Eye (tissue), 1 donor: ENCODE measurements around the gene ERMAP.
A peak's percentile ranks its signal among the peaks of the same experiment; 100 is the strongest.
"Not testable (repeated sequence)": the region's sequence is repeated elsewhere in the genome, so short reads cannot be mapped to it uniquely, and the experiment has no call there.

Experiments used
- DNase-seq: peaks from one replicate; pipeline ENCODE4 v3.0.0-alpha.2; 2015

The ERMAP gene

DNA sequence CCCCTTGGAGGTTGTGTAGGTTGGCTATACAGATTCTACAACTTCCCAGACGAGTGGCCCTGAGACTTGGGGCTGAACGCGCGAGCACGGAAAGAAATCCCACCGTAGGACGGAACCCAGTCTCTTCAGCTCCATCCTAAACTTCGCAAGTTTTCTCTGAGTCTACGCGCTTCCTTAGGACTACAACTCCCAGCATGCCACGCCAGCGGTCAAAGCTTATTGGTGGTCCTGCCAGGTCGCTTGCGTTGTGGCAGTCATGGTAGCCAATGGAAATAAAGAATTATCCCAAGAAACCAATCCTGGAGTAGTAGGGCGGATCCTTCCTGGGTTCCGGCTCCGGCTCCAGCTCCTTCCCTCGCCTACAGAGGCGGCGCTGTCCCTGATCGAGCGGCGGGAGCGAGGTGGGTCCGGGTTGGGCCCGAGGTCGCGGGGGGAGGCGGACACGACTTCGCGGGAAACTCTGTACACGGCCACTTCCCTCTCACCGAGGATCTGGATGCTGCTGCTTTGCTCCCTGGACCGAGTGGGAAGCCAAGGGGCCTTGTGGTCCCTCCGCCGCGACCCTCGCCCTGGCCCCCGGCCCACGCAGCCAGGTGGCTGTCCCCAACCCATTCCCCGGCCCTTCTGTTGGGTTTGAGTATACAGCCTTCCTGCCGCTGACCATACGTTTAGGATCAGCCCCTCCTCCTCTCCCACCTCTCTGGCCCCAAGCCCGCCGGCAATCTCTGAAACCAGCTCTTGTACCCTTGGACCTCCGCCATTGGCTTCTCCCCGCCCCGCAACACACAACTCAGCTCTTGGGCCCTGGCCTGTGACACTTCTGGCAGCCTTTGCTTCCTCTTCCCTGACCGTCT lies 29.6 kb downstream of the ERMAP start, which contains the start of gene ZNF691:
Gene ZNF691, plus strand, starts transcription at position 357 of the 854 bp plus-strand sequence. CDS start 3,046 bp downstream, outside the sequence.
- peak; percentile 99 for DNase-seq

DNA sequence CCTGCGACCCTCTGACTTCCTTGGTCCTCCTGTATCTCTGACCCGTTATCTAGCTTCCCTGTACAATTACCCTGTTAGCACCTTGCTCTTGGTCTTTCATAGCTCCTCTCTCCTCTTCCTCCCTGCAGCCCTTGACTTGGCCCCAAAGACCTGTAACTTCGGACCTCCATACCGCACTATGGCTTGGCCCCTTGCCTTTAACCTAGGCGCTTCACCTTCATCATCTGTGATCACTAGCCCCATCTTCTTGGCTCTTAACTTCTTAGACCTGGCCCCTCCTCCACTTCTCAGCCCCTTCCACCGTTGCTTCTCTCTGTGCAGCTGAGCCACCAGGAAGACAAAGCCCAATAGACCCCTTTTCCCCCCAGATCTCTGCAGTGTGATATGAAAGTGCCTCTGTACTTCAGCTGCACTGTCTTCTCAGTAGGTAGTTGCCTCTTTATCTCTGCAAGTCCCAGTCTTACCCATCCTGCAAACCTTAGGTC lies 30.2 kb downstream of the ERMAP start:
- no peak for DNase-seq

DNA sequence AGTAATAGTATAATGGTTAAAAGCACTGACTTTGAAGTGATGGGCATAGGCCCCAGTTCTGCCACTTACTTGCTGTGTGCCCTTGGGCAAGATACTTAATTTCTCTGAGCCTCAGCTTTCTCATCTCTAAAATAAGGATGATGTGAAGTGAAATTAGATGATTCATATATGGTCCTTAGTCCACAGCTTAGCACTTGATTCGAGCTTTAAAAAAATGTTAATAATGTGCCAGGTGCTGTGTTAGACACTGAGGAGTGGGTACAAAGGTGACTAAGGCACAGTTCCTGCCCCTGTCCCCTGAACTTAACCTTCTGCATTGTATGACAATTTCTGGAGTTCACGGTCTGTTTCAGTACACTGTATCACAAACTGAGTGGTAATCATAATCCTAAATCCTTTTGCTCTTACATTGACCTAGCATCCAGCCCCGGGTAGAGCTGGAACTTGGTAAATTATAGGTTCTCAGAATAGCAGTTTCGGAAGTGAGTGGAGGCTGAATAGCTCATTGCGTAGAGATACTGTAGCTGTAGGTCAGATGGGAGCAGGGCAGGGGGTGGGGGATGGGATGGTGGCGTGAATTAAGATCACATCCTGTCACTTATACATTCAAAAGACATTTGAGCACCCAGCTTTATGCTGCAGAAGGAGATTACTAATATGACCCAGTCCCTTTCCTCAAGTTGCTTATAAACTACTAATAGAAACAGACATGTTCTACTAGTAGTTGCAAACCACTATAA lies 31.0 kb downstream of the ERMAP start:
- DNase-seq, result no peak

DNA sequence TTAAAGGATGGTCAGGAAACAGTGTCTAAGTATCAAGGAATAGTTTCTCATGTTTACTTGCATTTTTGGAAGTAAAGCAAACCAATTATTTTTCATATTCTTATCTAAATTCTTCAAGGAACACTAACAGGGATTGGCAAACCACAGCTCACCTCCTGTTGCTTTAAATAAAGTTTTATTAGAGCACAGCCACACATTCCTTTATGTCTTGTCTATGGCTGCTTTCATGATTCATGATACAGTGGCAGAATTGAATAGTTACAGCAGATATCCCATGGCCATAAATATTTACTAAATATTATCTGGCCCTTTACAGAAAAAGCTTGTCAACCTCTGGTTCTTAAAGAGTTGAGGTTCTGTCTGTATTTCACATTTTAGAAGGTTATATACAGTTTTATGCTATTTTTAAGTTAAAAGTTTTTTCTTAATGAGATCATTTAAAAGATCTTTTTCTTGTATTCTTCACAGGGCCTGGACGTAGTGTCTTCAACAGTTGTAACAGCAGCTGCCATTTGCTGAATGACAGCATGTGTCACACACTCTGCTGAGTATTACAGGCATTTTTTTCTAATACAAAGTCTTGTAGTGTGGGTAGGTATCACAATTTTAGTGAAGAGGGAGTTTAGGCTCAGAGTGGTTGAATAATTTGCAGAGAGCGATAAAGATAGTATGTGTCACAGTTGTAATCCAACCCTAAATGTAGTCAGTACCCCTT lies 32.1 kb downstream of the ERMAP start:
- no peak for DNase-seq

DNA sequence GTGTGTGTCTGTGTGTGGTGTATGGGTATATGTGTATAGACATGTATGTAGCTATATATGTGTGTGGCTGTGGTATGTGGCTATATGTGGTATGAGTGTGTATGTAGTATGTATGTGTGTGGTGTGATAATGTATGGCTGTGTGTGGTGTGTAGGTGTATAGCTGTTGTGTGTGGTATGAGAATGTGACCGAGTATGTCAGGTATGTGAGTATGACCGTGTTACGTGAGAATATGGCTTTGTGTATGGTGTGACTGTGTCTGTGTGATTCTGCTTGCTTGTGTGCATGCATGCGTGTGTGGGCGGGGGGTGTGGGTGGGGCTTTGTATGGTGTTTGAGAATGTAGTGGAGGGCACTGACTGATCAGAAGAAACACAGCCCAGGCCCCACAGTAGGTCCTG lies 33.0 kb downstream of the ERMAP start:
- no peak for DNase-seq

DNA sequence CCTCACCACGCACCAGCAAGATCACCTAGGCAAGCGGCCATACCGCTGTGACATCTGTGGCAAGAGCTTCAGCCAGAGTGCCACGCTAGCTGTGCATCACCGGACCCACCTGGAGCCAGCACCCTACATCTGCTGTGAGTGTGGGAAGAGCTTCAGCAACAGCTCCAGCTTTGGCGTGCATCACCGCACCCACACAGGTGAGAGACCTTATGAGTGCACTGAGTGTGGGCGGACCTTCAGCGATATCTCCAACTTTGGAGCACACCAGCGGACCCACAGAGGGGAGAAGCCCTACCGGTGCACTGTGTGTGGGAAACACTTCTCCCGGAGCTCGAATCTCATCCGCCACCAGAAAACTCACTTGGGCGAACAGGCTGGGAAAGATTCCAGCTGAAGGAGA lies 34.5 kb downstream of the ERMAP start:
- no peak for DNase-seq

DNA sequence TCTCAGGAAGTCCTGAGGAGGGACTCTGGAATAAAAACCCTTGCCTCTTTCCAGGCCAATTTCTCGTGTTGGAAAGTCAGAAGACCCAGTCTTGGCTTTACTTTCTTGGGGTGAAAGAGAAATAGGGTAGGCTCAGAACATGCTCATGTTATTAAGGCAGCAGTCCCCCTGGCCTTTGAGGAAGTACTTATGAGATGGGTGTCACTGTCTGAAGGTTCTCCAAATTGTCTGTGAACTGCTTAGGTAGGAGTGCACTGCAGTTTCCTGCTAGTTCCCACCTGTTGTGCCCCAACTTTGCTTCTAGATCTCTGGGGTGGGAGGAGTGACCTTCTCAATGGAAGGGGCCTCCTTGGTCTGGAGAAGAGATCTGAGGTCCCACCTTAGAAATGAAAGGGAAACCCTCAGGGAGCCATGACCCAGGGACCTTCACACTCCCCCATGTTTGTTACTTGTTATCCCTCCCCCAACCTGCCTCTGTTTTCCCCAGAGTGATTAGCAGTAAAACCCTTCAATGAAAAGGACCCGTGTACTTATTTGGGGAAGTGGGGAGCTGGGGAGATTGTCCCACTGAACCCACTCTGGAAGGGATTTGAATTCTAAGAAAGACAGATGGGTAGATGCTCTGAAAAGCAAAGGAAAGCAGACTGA lies 35.2 kb downstream of the ERMAP start:
- DNase-seq, result no peak

DNA sequence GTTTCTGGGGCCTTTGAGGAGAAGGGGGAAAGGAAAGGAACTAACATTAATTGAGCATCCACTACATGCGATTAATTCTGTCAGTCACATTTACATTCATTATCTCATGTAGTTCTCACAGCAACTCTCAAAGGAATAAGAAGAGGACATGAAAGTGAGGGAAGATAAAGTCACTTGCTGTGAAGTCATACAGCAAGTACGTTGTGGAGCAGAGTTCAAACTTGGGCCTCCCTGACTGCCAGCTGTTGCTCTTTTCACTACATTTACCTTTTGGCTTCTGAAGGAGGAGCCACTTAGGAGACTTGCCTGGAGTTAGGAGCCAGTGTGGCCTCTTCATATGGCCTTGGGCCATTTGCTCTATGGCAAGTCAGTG lies 35.7 kb downstream of the ERMAP start:
- no peak for DNase-seq

DNA sequence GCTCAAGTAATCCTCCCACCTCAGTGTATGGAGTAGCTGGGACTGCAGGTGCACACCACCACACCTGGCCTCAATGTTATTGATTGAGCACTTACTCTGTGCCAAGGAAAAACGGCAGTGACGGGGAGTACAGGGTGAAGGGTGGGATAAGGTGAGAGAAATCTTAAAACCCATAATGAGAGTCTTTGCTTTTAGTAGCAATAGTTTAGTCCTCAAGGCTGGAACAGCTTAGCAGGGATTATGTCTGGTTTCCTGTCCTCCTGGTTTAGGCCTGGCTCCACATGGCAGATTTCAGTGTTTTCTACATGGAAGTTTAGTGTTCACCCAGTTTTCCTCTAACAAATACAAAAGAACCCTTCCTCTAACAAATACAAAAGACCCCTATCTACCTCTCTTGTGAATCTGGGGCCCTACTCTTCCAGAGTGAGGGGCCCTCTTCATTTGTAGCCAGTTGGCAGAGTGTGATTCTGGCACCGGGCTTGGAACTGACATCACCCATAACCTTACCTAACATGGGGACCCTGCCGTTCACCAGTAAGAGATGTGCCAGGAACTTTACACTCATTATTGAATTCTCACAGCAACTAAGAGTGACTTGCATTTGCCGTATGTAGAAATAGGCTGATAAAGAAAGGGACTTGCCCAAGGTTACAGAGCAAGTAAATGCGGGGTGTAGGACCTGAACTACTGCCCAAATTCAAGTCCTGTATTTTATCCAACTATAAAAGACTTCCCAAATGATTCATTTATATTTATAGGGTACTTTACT lies 36.4 kb downstream of the ERMAP start:
- DNase-seq, result no peak

DNA sequence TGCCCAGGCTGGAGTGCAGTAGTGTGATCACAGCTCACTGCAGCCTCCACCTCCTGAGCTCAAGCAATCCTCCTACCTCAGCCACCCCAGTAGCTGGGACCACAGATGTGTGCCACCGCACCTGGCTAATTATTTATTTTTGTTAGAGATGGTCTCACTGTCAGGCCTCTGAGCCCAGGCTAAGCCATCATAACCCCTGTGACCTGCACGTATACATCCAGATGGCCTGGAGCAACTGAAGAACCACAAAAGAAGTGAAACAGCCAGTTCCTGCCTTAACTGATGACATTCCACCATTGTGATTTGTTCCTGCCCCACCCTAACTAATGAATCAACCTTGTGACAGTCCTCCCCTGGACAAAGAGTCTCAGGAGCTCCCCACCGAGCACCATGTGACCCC lies 39.6 kb downstream of the ERMAP start:
- not testable (repeated sequence) for DNase-seq

DNA sequence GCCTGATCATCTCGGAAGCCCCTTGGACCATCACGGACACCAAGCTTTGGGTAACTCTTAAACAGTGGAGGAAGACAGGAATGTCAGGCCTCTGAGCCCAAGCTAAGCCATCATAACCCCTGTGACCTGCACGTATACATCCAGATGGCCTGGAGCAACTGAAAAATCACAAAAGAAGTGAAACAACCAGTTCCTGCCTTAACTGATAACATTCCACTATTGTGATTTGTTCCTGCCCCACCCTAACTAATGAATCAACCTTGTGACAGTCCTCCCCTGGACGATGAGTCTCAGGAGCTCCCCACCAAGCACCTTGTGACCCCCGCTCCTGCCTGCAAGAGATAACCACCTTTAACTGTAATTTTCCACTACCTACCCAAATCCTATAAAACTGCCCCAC lies 42.4 kb downstream of the ERMAP start:
- not testable (repeated sequence) for DNase-seq

DNA sequence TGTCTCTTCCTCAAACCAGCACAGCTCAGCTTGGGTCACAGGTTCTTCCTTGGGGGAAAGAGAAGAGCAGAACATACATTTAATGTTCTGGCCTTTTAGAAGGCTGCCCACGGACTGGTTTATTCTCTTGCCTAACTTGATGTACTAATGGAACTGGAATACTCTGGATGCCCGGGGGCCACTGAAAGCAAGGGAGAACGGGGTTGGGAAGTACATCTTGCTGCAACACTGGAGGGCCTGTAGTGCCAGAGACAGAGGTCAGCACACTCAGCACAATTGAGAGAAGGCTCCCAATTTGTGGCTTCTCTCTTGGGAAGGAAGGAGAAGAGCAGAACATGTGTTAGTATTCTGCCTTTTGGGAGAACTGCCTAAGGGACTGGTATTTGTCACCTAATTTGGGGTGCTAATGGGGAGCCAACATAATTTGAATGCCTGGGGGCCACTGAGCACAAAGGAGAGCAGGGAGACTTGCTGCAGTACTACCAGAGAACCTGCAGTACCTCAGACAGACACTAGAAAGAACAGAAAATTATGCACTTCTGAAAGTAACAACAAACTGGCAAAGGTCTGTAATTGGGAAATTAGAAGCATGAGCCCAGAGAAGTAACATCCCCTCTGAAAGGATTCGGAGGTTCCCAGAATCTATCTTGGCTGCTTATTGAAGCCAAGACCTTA lies 43.6 kb downstream of the ERMAP start:
- no peak for DNase-seq

DNA sequence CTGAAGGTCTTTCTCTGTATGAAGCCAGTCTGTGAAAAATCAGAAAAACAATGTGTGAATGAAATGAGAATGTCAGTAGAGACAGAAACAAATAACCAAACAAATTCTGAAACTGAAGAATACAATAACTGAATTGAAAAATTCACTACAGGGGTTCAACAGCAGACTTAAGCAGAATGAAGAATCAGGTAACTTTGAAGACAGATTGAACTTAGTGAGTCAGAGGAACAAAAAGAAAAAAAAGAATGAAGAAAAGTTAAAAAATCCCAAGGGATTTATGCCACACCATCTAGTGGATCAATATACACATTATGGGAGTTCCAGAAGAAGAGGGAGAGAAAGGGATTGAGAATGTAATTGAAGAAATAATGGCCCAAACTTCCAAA lies 44.1 kb downstream of the ERMAP start:
- DNase-seq, result no peak

DNA sequence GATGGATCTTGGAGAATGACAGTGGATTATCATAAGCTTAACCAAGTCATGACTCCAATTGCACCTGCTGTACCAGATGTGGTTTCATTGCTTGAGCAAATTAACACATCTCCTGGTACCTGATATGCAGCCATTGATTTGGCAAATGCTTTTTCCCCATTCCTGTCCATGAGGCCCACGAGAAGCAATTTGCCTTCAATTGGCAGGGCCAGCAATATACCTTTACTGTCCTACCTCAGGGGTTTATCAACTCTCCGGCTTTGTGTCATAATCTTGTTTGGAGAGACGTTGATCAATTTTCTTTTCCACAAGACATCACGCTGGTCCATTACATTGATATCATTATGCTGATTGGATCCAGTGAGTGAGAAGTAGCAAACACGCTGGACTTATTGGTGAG lies 49.6 kb downstream of the ERMAP start:
- DNase-seq, result no peak

DNA sequence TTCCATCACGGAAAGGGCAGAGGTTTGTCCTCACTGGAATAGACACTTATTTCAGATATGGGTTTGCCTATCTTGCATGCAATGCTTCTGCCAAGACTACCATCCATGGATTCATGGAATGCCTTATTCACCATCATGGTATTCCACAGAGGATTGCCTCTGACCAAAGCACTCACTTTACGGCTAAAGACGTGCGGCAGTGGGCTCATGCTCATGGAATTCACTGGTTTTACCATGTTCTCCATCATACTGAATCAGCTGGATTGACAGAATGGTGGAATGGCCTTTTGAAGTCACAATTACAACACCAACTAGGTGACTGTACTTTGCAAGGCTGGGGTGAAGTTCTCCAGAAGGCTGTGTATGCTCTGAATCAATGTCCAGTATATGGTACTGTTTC lies 51.5 kb downstream of the ERMAP start:
- not testable (repeated sequence) for DNase-seq

DNA sequence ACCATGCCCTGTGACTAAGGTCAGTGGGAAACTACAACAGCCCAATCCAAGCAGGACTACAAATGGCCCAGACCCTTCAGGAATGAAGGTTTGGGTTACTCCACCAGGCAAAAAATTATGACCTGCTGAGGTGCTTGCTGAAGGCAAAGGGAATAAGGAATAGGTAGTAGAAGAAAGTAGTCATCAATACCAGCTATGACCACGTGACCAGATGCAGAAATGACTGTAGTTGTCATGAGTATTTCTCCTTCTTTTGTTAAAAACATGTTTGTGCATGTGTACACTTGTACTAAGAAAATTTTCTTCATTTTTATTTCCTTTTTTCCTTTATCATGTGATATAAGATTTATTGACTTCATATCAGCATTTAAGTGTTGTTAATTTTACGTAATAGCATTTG lies 52.3 kb downstream of the ERMAP start:
- not testable (repeated sequence) for DNase-seq

DNA sequence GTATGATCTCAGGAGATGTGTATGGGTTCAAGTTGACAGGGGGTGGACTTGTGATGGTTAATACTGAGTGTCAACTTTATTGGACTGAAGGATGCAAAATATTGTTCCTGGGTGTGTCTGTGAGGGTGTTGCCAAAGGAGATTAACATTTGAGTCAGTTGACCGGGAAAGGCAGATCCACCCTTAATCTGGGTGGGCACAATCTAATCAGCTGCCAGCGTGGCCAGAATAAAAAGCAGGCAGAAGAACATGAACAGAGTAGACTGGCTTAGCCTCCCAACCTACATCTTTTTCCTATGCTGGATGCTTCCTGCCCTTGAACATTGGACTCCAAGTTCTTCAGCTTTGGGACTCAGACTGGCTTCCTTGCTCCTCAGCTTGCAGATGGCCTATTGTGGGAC lies 52.8 kb downstream of the ERMAP start:
- DNase-seq, result not testable (repeated sequence)

DNA sequence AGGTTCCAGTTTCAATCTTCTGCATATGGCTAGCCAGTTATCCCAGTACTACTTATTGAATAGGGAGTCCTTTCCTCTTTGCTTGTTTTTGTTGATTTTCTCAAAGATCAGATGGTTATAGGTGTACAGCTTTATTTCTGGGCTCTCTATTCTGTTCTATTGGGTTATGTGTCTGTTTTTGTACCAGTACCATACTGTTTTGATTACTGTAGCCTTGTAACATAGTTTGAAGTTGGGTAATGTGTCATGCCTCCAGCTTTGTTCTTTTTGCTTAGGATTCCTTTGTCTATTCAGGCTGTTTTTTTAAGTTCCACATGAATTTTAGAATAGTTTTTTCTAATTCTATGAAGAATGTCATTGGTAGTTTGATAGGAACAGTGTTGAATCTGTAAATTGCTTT lies 56.2 kb downstream of the ERMAP start:
- DNase-seq, result not testable (repeated sequence)

DNA sequence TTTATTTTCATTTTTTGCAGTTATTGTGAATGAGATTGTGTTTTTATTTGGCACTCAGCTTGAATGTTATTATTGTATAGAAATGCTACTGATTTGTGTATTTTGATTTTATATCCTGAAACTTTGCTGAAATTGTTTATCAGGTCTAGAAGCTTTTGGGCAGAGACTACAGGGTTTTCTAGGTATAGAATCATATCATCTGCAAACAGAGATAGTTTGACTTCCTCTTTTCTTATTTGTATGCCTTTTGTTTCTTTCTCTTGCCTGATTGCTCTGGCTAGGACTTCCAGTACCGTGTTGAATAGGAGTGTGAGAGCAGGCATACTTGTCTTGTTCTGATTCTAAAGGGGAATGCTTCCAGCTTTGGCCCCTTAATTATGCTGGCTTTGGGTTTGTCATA lies 56.7 kb downstream of the ERMAP start:
- no peak for DNase-seq

DNA sequence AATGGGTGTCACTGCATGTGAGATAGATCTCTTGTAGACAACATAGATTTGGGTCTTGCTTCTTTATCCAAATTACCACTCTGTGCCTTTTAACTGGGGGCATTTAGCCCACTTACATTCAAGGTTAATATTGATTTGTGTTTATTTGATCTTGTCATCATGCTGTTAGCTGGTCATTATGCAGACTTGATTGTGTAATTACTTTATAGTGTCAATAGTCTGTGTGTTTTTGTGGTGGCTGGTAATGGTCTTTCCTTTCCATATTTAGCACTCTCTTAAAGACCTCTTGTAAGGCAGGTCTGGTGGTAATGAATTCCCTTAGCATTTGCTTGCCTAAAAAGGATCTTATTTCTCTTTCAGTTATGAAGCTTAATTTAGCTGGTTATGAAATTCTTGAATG lies 59.1 kb downstream of the ERMAP start:
- DNase-seq, result no peak

DNA sequence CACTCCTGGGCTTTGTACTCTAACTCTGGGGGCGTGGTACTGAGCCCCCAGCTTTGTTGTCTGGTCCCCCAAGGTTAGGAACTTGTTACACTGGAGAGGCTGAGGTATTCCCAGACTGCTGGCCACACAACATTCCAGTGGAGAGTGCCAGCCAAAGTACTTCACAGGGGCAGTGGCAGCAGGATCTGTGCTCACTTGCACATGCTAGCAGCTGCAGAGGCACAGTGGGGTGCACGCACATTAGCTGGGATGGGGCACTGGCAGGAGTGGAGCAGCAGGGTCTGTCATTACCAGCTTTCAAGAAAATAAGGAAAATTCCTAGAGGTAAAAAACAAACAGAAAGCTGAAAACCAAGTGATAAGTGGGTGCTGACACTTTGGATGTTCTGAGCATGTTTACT lies 60.5 kb downstream of the ERMAP start:
- peak; percentile 8 for DNase-seq

DNA sequence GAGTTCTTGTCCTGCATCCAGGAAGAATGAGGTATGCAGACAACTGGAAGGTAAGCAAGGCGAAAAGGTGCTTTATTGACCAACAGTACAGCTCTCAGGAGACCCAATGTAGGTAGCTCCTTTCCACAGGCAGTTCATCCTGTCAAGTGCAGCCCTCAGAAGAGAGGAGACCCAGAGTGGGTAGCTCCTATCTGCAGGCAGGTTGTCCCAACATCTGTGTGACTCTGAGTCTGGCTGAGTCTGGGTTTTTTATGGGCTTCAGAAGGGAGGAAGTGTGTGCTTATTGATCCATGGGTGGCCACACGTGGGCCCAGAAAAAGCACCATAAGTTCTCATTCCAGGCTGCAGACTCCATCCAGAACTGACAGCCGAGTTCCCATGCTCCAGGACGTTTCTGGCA lies 63.5 kb downstream of the ERMAP start:
- no peak for DNase-seq
